Measurements from ENCODE around the gene GALC.

- TF ChIP-seq CTCF (IDR thresholded peaks at IDR 0.05; ENCODE audit: insufficient read depth, low read length, poor library complexity, severe bottlenecking), result no peak
- no peak for TF ChIP-seq EZH2phosphoT487 (conservative IDR thresholded peaks at IDR 0.05; ENCODE audit: low read length)
Observed at GRCh38 chr14:88012495-88012894, 19.5 kb upstream of the GALC start.
